Fibroblast of gingiva (primary cell): ENCODE data around the gene ANKRD34A.

ENCODE experiments used
- DNase-seq: peaks from one replicate; pipeline ENCODE4 v3.0.0-alpha.2; 2011; ENCODE audit warnings: low read depth

ANKRD34A gene

GRCh38 chr1:145990249-145990855 is 26.0 kb upstream of the ANKRD34A start:
- no peak for DNase-seq

GRCh38 chr1:145988773-145989172 is 24.4 kb upstream of the ANKRD34A start:
- DNase-seq = no peak

GRCh38 chr1:145987926-145988325 is 23.6 kb upstream of the ANKRD34A start:
- DNase-seq = no peak

GRCh38 chr1:145986551-145986950 is 22.2 kb upstream of the ANKRD34A start:
- no peak for DNase-seq

- DNase-seq = peak; percentile 69
These were observed 21.4 kb upstream of the ANKRD34A start for GRCh38 chr1:145985502-145986439.

- no peak for DNase-seq
These were observed 20.7 kb upstream of the ANKRD34A start for GRCh38 chr1:145985129-145985501.

- no peak for DNase-seq
These were observed 19.8 kb upstream of the ANKRD34A start for GRCh38 chr1:145983960-145984830.

GRCh38 chr1:145983206-145983675 is 18.9 kb upstream of the ANKRD34A start:
- DNase-seq = no peak

GRCh38 chr1:145982010-145982723 is 17.8 kb upstream of the ANKRD34A start:
- DNase-seq = no peak

GRCh38 chr1:145980457-145980994 is 16.2 kb upstream of the ANKRD34A start:
- DNase-seq = no peak

GRCh38 chr1:145979746-145980456 is 15.5 kb upstream of the ANKRD34A start:
- no peak for DNase-seq

- DNase-seq = peak; percentile 99
These were observed 14.7 kb upstream of the ANKRD34A start for GRCh38 chr1:145978854-145979745.

- no peak for DNase-seq
These were observed 14.1 kb upstream of the ANKRD34A start for GRCh38 chr1:145978471-145978853.

GRCh38 chr1:145977486-145978470 is 13.4 kb upstream of the ANKRD34A start:
- peak; percentile 78 for DNase-seq

GRCh38 chr1:145977016-145977415 is 12.6 kb upstream of the ANKRD34A start:
- DNase-seq = no peak

- DNase-seq = no peak
These were observed 10.8 kb upstream of the ANKRD34A start for GRCh38 chr1:145975216-145975615.

GRCh38 chr1:145974721-145975120 is 10.3 kb upstream of the ANKRD34A start:
- DNase-seq = no peak

- DNase-seq = peak; percentile 50
These were observed 8.2 kb upstream of the ANKRD34A start for GRCh38 chr1:145972580-145972979.
